GM18951 (cell line): ENCODE data around the gene SPTBN1.

Experiments used
- POLR2A ChIP-seq: IDR thresholded peaks from 4 replicates; pipeline ENCODE4 v1.6.1; 2011; ENCODE audit warnings: mild to moderate bottlenecking; ENCODE audit not compliant: insufficient read length, insufficient read depth; ENCODE audit errors: extremely low read depth
- in situ Hi-C: fragments of 300-500 bp; cut with MboI; formaldehyde crosslinking; loops from one replicate; pipeline ENCODE4 v1.12.0; 2022; ENCODE audit warnings: low sequenced_read_pairs, mixed read lengths, inconsistent platforms; ENCODE audit not compliant: unreplicated experiment

Gene SPTBN1

GRCh38 chr2:54589340-54590215, 133.5 kb downstream of the SPTBN1 start:
- in situ Hi-C loops: no loop called here
- TF ChIP-seq POLR2A: no peak

GRCh38 chr2:54590216-54591120, 134.3 kb downstream of the SPTBN1 start:
- in situ Hi-C loops: no loop called here
- no peak for TF ChIP-seq POLR2A

GRCh38 chr2:54591551-54591950, 135.4 kb downstream of the SPTBN1 start:
- in situ Hi-C loops: no loop called here

GRCh38 chr2:54593249-54593648, 137.1 kb downstream of the SPTBN1 start:
- TF ChIP-seq POLR2A: no peak
- in situ Hi-C loops: no loop called here

More at GRCh38 chr2:54591551-54591950, 135.4 kb downstream of the SPTBN1 start:
- no peak for TF ChIP-seq POLR2A

- in situ Hi-C loops: no loop called here
- no peak for TF ChIP-seq POLR2A
These were observed 137.9 kb downstream of the SPTBN1 start for GRCh38 chr2:54594048-54594447.

- TF ChIP-seq POLR2A: no peak
- in situ Hi-C loops: no loop called here
These were observed 139.2 kb downstream of the SPTBN1 start for GRCh38 chr2:54595161-54595803.

GRCh38 chr2:54595999-54596902, 140.1 kb downstream of the SPTBN1 start:
- TF ChIP-seq POLR2A: no peak
- in situ Hi-C loops: no loop called here

GRCh38 chr2:54597153-54597848, 141.2 kb downstream of the SPTBN1 start:
- in situ Hi-C loops: no loop called here
- TF ChIP-seq POLR2A: no peak

- in situ Hi-C loops: no loop called here
- TF ChIP-seq POLR2A: no peak
These were observed 142.5 kb downstream of the SPTBN1 start for GRCh38 chr2:54598347-54599325.

- no peak for TF ChIP-seq POLR2A
- in situ Hi-C loops: no loop called here
These were observed 143.2 kb downstream of the SPTBN1 start for GRCh38 chr2:54599326-54599710.

GRCh38 chr2:54599914-54600313, 143.8 kb downstream of the SPTBN1 start:
- in situ Hi-C loops: no loop called here
- TF ChIP-seq POLR2A: no peak
